ENCODE data around the gene BORCS8.
"Not testable (repeated sequence)": the region's sequence is repeated elsewhere in the genome, so short reads cannot be mapped to it uniquely, and the experiment has no call there.

Gene BORCS8

DNA sequence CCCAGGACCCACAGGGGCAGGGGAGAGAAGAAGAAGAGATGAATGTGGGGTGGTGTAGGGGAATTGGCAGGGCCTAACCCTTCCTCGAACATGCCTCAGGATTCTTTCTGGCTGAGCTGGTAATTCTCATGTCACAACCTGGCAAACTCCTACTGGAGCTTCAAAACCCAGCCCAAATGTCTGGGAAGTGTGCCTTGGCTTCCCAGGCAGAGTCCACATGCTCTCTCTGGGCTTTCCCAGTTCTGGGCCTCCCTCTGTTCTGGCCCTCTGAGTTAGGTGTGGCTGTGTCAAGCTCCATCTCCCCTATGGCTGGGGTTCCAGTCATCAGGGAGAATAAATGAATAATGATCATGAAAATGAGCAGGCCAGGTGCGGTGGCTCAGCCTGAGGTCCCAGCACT lies 42.5 kb downstream of the BORCS8 start:
- DNase-seq (ENCODE audit: low read depth): no peak
- TF ChIP-seq, protein P1, sequence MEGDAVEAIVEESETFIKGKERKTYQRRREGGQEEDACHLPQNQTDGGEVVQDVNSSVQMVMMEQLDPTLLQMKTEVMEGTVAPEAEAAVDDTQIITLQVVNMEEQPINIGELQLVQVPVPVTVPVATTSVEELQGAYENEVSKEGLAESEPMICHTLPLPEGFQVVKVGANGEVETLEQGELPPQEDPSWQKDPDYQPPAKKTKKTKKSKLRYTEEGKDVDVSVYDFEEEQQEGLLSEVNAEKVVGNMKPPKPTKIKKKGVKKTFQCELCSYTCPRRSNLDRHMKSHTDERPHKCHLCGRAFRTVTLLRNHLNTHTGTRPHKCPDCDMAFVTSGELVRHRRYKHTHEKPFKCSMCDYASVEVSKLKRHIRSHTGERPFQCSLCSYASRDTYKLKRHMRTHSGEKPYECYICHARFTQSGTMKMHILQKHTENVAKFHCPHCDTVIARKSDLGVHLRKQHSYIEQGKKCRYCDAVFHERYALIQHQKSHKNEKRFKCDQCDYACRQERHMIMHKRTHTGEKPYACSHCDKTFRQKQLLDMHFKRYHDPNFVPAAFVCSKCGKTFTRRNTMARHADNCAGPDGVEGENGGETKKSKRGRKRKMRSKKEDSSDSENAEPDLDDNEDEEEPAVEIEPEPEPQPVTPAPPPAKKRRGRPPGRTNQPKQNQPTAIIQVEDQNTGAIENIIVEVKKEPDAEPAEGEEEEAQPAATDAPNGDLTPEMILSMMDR (conservative IDR thresholded peaks at IDR 0.05; ENCODE audit: low read depth, low read length): no peak
- H3K4me3 ChIP-seq (ENCODE audit: low read depth, low read length): no peak overlapping the region

DNA sequence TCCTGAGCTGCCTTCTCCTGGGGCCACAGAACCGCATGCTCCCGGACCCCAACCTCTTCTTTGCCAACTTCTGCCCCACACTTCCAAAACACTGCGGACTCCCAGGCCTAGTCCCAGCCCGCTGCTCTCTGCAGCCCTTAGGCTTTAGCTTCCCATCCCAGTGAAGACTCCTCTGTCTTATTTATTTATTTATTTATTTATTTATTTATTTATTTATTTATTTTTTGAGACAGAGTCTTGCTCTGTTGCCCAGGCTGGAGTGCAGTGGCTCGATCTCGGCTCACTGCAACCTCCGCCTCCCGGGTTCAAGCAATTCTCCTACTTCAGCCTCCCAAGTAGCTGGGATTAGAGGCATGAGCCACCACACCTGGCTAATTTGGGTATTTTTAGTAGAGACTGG lies 43.4 kb downstream of the BORCS8 start:
- H3K4me3 ChIP-seq (ENCODE audit: low read depth, low read length); DNase-seq (ENCODE audit: low read depth): not testable (repeated sequence)

DNA sequence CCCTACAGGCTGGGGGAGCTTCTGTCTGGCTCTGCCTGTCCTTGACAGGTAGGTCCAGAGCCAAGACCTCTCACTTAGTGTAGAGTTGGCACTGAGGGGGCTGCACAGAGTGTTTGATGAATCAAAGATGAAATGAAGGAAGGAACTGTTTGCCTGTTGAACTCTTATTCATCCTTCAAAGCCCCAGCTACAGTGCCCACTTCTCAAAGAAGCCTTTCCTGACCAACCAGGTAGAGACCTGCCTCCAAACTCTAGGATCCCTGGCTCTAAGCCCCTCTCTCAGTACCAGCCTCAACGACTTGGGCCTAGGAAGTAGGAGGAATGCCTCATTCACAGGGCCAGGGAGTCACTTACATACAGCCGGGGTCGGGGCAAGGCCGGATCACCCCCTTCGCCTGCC lies 44.6 kb downstream of the BORCS8 start:
- no peak overlapping the region for H3K4me3 ChIP-seq (ENCODE audit: low read depth, low read length)
- no peak for DNase-seq (ENCODE audit: low read depth)
- TF ChIP-seq, protein P1 (conservative IDR thresholded peaks at IDR 0.05; ENCODE audit: low read depth, low read length): no peak

DNA sequence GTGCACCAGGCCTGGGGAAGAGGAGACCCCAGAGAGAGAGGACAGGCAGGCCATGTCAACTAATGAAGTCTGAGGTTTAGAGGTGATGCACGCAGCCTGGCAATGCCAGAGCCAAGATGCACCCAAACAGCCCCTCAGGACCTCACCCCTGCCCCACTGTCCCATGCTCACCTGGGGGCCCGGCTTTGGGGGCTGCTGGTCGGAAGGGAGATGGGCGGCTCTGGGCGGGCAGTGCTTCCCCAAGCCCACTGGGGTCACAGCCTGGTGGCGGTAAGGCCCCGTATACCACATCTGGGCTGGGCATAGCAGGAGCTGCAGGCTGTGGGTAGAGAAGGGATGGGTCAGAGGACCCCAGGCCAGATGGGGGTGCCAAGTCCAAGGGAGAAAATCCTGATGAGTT lies 45.1 kb downstream of the BORCS8 start:
- H3K4me3 ChIP-seq (ENCODE audit: low read depth, low read length): no peak overlapping the region
- no peak for DNase-seq (ENCODE audit: low read depth)
- TF ChIP-seq, protein P1 (conservative IDR thresholded peaks at IDR 0.05; ENCODE audit: low read depth, low read length): no peak

DNA sequence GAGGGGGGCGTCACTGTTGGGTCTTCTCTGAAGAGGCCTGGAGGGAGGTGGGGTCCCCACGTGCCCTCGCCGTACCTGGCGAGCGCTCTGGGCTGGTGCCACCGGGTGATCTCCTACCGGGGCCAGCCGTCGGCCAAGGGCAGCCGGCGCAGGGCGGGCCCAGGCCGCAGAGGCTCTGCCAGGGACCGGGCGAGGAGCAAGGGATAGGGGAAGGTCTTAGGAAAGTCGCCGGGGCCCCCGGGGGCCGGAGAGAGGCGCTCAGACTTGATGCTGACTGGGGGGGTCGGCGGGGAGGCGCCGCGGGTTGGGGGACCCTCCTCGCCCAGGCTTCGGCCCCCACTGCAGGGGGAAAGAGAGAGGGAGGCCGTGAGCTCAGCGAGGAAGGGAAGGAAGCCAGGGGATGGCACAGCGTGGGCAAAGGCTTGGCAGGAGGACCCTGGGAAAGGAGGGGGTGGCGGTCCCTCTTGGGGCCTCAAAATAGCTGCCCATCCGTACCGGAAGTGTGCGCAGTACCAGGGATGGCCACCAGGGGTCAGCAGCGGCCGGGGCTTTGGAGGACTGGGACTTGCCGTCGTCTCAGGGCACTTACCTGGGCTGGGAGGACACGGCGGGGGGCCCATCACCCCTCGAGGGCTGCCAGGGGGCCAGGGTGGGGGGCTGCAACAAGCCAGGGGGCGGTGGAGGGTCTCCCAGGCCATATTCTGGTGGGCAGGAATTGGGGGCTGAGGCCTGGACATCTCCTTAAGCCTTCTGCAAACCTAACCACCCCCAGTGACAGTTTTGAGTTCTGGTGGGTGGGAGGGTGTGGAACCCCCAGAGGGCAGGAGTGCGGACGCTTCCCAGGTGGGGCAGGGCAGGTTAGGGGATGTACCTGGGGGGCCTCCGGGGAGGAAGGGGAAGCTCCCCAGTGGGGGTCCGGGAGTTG lies 46.0 kb downstream of the BORCS8 start:
- TF ChIP-seq, protein P1 (conservative IDR thresholded peaks at IDR 0.05; ENCODE audit: low read depth, low read length): peak; percentile 91
- H3K4me3 ChIP-seq (ENCODE audit: low read depth, low read length): peak overlapping the region; percentile 30
- DNase-seq (ENCODE audit: low read depth): peak; percentile 62

DNA sequence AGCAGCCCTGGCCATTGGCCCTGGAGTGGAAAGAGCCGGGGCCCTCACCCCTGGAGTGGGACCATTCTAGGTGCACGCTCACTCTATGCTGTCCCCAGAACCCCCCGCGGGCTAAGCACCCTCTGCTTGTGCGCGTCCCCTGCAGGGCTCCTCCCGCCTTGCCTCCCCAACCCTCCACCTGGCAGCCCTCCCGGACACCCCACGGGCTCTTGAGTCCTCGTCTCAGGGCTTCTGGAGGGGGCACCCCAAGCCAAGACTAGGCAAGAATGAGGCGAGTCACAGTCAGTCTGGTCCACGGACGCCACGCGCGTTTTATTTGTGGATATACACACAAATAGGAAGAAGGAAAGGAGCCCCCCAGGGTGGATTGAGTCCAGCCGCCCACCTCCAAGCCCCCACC lies 46.7 kb downstream of the BORCS8 start:
- no peak overlapping the region for H3K4me3 ChIP-seq (ENCODE audit: low read depth, low read length)
- DNase-seq (ENCODE audit: low read depth): no peak
- TF ChIP-seq, protein P1 (conservative IDR thresholded peaks at IDR 0.05; ENCODE audit: low read depth, low read length): no peak

DNA sequence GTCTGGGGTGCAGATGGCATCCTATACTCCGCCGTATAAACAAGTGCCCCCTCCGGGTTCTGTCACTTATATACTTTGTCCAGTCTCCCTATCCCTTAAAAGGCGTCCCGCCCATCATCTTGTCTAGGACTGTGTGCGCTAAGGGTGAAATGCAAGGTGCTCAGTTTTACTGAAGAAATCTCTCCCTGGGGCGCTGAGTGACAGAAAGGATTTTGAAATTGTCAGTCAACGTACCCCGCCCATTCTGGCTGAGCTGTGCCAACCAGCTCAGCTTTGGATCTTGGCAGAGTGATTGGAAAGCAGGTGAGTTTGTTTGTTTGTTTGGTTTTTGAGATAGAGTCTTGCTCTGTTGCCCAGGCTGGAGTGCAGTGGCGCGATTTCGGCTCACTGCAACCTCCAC lies 49.6 kb downstream of the BORCS8 start:
- DNase-seq (ENCODE audit: low read depth): no peak
- H3K4me3 ChIP-seq (ENCODE audit: low read depth, low read length): no peak overlapping the region
- TF ChIP-seq, protein P1 (conservative IDR thresholded peaks at IDR 0.05; ENCODE audit: low read depth, low read length): no peak

Measured in choroid plexus epithelial cell (primary cell).